ENCODE measurements around the gene CBY2. TPM values are rescaled to one million over a fixed set of nuclear protein-coding genes. Genes with fewer than 3 reads are reported as not detected.

The CBY2 gene
- total and polyA plus RNA-seq, 8 donors, result not detected

DNA sequence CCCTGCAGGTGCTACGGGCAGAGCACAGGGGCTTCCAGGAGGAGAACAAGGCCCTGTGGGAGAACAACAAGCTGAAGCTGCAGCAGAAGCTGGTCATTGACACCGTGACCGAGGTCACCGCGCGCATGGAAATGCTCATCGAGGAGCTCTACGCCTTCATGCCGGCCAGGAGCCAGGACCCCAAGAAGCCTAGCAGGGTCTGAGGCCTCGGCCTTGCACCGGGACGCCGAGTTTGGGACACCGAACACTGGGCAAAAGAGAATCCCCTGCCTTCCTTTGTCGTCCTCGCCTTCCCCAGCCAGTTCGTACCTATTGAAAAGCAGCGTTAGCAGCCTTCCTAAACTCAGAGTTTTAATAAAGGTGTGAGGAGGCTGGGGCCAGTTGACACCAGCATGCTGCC lies 12.1 kb downstream of the CBY2 start:
- TF ChIP-seq, protein P1, sequence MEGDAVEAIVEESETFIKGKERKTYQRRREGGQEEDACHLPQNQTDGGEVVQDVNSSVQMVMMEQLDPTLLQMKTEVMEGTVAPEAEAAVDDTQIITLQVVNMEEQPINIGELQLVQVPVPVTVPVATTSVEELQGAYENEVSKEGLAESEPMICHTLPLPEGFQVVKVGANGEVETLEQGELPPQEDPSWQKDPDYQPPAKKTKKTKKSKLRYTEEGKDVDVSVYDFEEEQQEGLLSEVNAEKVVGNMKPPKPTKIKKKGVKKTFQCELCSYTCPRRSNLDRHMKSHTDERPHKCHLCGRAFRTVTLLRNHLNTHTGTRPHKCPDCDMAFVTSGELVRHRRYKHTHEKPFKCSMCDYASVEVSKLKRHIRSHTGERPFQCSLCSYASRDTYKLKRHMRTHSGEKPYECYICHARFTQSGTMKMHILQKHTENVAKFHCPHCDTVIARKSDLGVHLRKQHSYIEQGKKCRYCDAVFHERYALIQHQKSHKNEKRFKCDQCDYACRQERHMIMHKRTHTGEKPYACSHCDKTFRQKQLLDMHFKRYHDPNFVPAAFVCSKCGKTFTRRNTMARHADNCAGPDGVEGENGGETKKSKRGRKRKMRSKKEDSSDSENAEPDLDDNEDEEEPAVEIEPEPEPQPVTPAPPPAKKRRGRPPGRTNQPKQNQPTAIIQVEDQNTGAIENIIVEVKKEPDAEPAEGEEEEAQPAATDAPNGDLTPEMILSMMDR (IDR thresholded peaks at IDR 0.05), result no peak
- no peaks in the 10 kb centered on the region for H3K36me3 ChIP-seq
- H3K9me3 ChIP-seq, result no peaks in the 10 kb centered on the region
- no peak overlapping the region for H3K4me3 ChIP-seq
- H3K27ac ChIP-seq, result no peak overlapping the region
- peaks cover 10 to 12% (median 12%) of the 10 kb centered on the region in 3 donors for H3K4me1 ChIP-seq
- peak in 1 of 6 donors; percentile 38 for DNase-seq
- no peaks in the 10 kb centered on the region for H3K27me3 ChIP-seq
- 96 to 97% methylated on average over 18 of the region's 18 CpGs for WGBS, 2 donors
- FAIRE-seq, result no peak
- intact Hi-C loops (cut with DNase I), result no loop called here
- no peak for ATAC-seq

DNA sequence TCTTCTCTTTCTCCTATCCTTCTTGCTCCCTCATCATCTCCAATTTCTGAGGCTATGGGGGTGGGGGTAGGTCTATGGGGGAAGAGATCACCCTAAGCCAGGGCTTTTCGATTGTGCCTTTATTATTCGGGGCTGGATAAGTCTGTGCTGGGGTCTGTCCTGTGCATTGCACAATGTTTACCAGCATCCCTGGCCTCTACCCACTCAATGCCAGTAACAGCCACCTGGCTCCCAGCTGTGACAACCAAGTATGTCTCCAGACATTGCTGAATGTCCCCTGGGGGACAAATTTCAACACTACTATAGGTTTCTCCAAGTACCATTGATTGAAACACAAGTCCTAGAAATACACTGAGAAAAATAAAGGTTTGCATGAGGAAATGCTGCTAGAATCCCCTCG lies 13.2 kb downstream of the CBY2 start:
- intact Hi-C loops (cut with DNase I), result no loop called here
- 87 to 89% methylated on average over 3 of the region's 3 CpGs for WGBS, 2 donors

DNA sequence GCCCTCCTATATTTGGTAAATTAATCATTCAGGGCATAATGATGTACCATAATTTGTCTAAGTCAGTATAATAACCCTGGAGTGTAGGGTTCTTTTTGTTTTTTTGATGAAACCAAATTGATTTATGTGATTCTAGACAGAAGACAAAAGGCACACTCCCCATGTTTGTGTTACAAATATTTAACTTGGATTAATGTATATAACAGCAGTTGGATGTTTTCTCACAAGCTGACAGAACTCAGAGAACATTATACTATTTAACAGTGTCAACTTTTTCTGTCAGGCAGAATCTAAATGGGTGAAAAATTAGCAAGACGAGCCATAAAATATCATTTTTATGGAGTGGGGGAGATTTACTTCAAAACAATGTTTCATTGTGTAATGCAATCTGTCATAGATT lies 15.2 kb downstream of the CBY2 start:
- Histone ChIP-seq H3K36me3 (no peaks in the 10 kb centered on the region), H3K9me3 (no peaks in the 10 kb centered on the region), H3K27ac (no peak overlapping the region), H3K27me3 (no peaks in the 10 kb centered on the region), H3K4me1 (peaks cover 10 to 12% (median 12%) of the 10 kb centered on the region in 3 donors), H3K4me3 (no peak overlapping the region)
- intact Hi-C loops (cut with DNase I), result no loop called here
- TF ChIP-seq, protein P1 (IDR thresholded peaks at IDR 0.05), result no peak
- no peak for DNase-seq
- 13 to 15% methylated on average over 1 of the region's 1 CpG for WGBS, 2 donors
- ATAC-seq, result peak in 2 of 4 donors; percentile 42 to 60
- FAIRE-seq, result no peak

More for the DNA sequence above, 13.2 kb downstream of the CBY2 start:
- no peak for ATAC-seq
- TF ChIP-seq, protein P1 (IDR thresholded peaks at IDR 0.05), result no peak
- no peaks in the 10 kb centered on the region for H3K36me3 ChIP-seq
- peaks cover 10 to 12% (median 12%) of the 10 kb centered on the region in 3 donors for H3K4me1 ChIP-seq
- no peaks in the 10 kb centered on the region for H3K27me3 ChIP-seq
- H3K27ac ChIP-seq, result no peak overlapping the region
- no peak overlapping the region for H3K4me3 ChIP-seq
- DNase-seq, result no peak
- FAIRE-seq, result no peak
- no peaks in the 10 kb centered on the region for H3K9me3 ChIP-seq

DNA sequence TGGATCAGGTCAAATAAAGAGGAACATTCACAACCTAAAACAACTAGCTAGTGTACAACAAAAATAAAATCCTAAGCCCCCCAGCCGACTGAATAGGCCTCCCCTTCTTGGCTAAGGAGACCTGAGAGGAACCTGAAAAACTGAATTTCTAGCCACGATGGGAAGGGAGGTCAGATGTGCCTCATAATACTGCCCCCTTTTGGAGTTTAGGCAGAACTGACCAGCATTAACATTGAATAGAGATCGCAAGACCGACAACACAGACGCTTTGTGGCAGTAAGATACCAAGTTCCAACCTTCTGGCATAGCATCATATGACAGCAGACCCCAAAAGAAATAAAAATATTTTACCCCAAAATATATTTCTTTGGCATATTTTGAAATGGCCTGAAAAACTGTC lies 15.9 kb downstream of the CBY2 start:
- intact Hi-C loops (cut with DNase I), result no loop called here
- WGBS, 2 donors, result 66 to 70% methylated on average over 5 of the region's 5 CpGs
- Histone ChIP-seq H3K9me3 (no peaks in the 10 kb centered on the region), H3K27me3 (no peaks in the 10 kb centered on the region), H3K27ac (no peak overlapping the region), H3K4me1 (peaks cover 10 to 12% (median 12%) of the 10 kb centered on the region in 3 donors), H3K36me3 (no peaks in the 10 kb centered on the region), H3K4me3 (no peak overlapping the region)
- DNase-seq (no peak), FAIRE-seq (no peak), ATAC-seq (peak in 3 of 4 donors; percentile 55 to 82 (median 77))
- TF ChIP-seq, protein P1 (IDR thresholded peaks at IDR 0.05), result peak in 2 of 4 donors; percentile 12 to 13

DNA sequence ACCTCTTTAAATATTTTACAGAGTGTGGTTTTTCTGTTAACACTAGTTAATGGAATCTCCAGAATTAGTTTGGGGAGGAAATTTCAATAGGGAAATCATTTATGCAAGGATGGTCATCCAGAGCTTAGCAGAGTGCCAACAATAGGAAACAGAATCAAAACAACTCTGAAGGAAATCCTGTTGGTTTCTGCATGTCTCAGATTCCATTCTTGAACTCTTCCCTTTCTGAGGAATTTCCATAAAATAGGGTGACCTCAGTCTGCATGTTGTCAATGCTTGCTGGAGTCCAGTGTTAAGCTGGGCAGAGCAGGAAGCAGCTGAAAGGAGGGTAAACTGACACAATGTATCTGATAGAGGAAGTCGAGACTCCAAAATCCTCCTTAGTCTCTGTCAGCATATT lies 16.9 kb downstream of the CBY2 start:
- H3K27ac ChIP-seq, result no peak overlapping the region
- peaks cover 10 to 12% (median 12%) of the 10 kb centered on the region in 3 donors for H3K4me1 ChIP-seq
- DNase-seq, result no peak
- 89 to 90% methylated on average over 1 of the region's 1 CpG for WGBS, 2 donors
- intact Hi-C loops (cut with DNase I), result no loop called here
- no peaks in the 10 kb centered on the region for H3K36me3 ChIP-seq
- H3K27me3 ChIP-seq, result no peaks in the 10 kb centered on the region
- no peak for FAIRE-seq
- TF ChIP-seq, protein P1 (IDR thresholded peaks at IDR 0.05), result no peak
- no peak for ATAC-seq
- no peak overlapping the region for H3K4me3 ChIP-seq
- no peaks in the 10 kb centered on the region for H3K9me3 ChIP-seq
